Psoas muscle (tissue), 8 donors: Measurements from ENCODE around the gene SNTN. TPM values are rescaled to one million over a fixed set of nuclear protein-coding genes. Genes with fewer than 3 reads are reported as not detected.

Experiments
- ATAC-seq, 4 donors: fragments of 200-7000 bp; cut with Tn5 transposase; one replicate each; pipeline ENCODE4 v1.9.1; 2020; ENCODE audit warnings: moderate library complexity in 3 of 4, mild to moderate bottlenecking in 2 of 4
- DNase-seq, 2 donors: peaks; one replicate each; pipeline ENCODE4 v3.0.0-alpha.2; 2020
- H3K27ac ChIP-seq: fragments of 200-600 bp; one replicate; pipeline ENCODE4 v1.8.0; 2022
- H3K27me3 ChIP-seq, 3 donors: fragments of 200-600 bp in 1 of 3; one replicate each; pipeline versions ENCODE4 v1.6.1 to v1.8.0; 2013 to 2022; ENCODE audit warnings: low read length in 2 of 3, mild to moderate bottlenecking in 2 of 3, moderate library complexity in 1 of 3; ENCODE audit not compliant: insufficient read depth in 3 of 3
- H3K36me3 ChIP-seq, 2 donors: fragments of 200-600 bp in 1 of 2; one replicate each; pipeline versions ENCODE4 v1.6.1 to v1.8.0; 2013 to 2022; ENCODE audit warnings: low read depth in 1 of 2, mild to moderate bottlenecking in 1 of 2, moderate library complexity in 1 of 2; ENCODE audit not compliant: insufficient read depth in 1 of 2
- H3K4me1 ChIP-seq: fragments of 200-600 bp; one replicate; pipeline ENCODE4 v1.8.0; 2022
- H3K4me3 ChIP-seq: fragments of 200-600 bp; one replicate; pipeline ENCODE4 v1.8.0; 2022; ENCODE audit warnings: mild to moderate bottlenecking
- H3K9me3 ChIP-seq: fragments of 200-600 bp; one replicate; pipeline ENCODE4 v1.8.0; 2022
- CTCF ChIP-seq: fragments of 200-600 bp; IDR thresholded peaks from one replicate; pipeline ENCODE4 v1.8.0; 2022; ENCODE audit warnings: antibody characterized with exemption
- WGBS, 3 donors: extraction: QIAGEN DNeasy Blood & Tissue Kit; methylation state at CpG; one replicate each; pipeline versions ENCODE4 v1.1.6 to v1.1.7; 2013; 5-methylcytosine and 5-hydroxymethylcytosine counted together
- intact Hi-C, 2 donors: fragments of 100-400 bp; cut with DNase I; formaldehyde crosslinking; loops; one replicate each; pipeline versions ENCODE4 v1.11.0 to v1.14.2; 2022
- polyA plus RNA-seq, 3 donors: library from polyadenylated mRNA; stranded (reverse); fragments of 200-250 nt; gene quantifications; one replicate each; pipeline ENCODE4 v1.2.3, GENCODE V29; 2013
- total RNA-seq, 4 donors: library from RNA; stranded (reverse); fragmentation: NEBNext Ultra II Directional in 2 of 4; extraction: Animal tissue kit (Norgen Biotek cat#: 25700) in 2 of 4; gene quantifications; one replicate each; pipeline versions ENCODE4 v1.2.1 to v1.2.4, GENCODE V29; 2021 to 2023
- donor health status: healthy with polysubstance abuse.
- donor health status: DM: no; HTN: no; CAD: no; lungs with moderate emphysema.
- donor health status: Bipolar disorder and iron deficiency.
- donor health status: healthy.
- donor health status: DM: yes; HTN: yes; CAD: no.
- donor health status: DM: no; HTN: no; CAD: no.
- donor health status: DM: no; HTN: no; CAD: no.
- donor health status: DM: yes; HTN: yes; CAD: no.

Gene SNTN
- total and polyA plus RNA-seq, 7 donors: not detected

GRCh38 chr3:63679186-63679585, 26.7 kb downstream of the SNTN start:
- Histone ChIP-seq H3K4me3 (no peak overlapping the region), H3K36me3 (no peaks in the 10 kb centered on the region), H3K9me3 (no peaks in the 10 kb centered on the region), H3K4me1 (no peaks in the 10 kb centered on the region), H3K27me3 (peaks cover 0 to 5% (median 0%) of the 10 kb centered on the region in 3 donors), H3K27ac (no peak overlapping the region)
- intact Hi-C loops: no loop called here
- DNase-seq (no peak), ATAC-seq (no peak)
- 84 to 95% (median 94%) methylated on average over 1 of the region's 1 CpG for WGBS, 3 donors
- no peak for TF ChIP-seq CTCF

- no peak overlapping the region for H3K27ac ChIP-seq
- no peak for ATAC-seq
- intact Hi-C loops: no loop called here
- H3K9me3 ChIP-seq: no peaks in the 10 kb centered on the region
- DNase-seq: no peak
- no peaks in the 10 kb centered on the region for H3K4me1 ChIP-seq
- H3K36me3 ChIP-seq: no peaks in the 10 kb centered on the region
- WGBS, 3 donors: 54 to 58% (median 56%) methylated on average over 6 of the region's 6 CpGs
- peaks cover 0 to 5% (median 0%) of the 10 kb centered on the region in 3 donors for H3K27me3 ChIP-seq
- no peak for TF ChIP-seq CTCF
- H3K4me3 ChIP-seq: no peak overlapping the region
Observed at GRCh38 chr3:63684081-63684480, 31.6 kb downstream of the SNTN start.

- intact Hi-C loops: no loop called here
- no peak for TF ChIP-seq CTCF
- H3K27me3 ChIP-seq: no peaks in the 10 kb centered on the region
Observed at GRCh38 chr3:63685340-63685739, 32.9 kb downstream of the SNTN start.

GRCh38 chr3:63687278-63688225, 35.1 kb downstream of the SNTN start:
- 53 to 62% (median 56%) methylated on average over 9 of the region's 9 CpGs for WGBS, 3 donors
- ATAC-seq (no peak), DNase-seq (no peak)
- no peak overlapping the region for H3K4me3 ChIP-seq
- no peak for TF ChIP-seq CTCF
- no peak overlapping the region for H3K27ac ChIP-seq
- H3K27me3 ChIP-seq: no peaks in the 10 kb centered on the region
- no peaks in the 10 kb centered on the region for H3K9me3 ChIP-seq
- H3K36me3 ChIP-seq: no peaks in the 10 kb centered on the region
- H3K4me1 ChIP-seq: no peaks in the 10 kb centered on the region
- intact Hi-C loops: no loop called here

More at GRCh38 chr3:63685340-63685739, 32.9 kb downstream of the SNTN start:
- Histone ChIP-seq H3K9me3 (no peaks in the 10 kb centered on the region), H3K4me3 (no peak overlapping the region), H3K4me1 (no peaks in the 10 kb centered on the region), H3K36me3 (no peaks in the 10 kb centered on the region), H3K27ac (no peak overlapping the region)
- DNase-seq: no peak
- 84 to 92% (median 87%) methylated on average over 2 of the region's 2 CpGs for WGBS, 3 donors
- ATAC-seq: no peak
